Measurements from ENCODE around the gene COBL. TPM values are rescaled to one million over a fixed set of nuclear protein-coding genes. Genes with fewer than 3 reads are reported as not detected.

Gene COBL
- total RNA-seq, 6 experiments from 2014 or later, result 21.5 to 35.9 (median 24.6) TPM

DNA sequence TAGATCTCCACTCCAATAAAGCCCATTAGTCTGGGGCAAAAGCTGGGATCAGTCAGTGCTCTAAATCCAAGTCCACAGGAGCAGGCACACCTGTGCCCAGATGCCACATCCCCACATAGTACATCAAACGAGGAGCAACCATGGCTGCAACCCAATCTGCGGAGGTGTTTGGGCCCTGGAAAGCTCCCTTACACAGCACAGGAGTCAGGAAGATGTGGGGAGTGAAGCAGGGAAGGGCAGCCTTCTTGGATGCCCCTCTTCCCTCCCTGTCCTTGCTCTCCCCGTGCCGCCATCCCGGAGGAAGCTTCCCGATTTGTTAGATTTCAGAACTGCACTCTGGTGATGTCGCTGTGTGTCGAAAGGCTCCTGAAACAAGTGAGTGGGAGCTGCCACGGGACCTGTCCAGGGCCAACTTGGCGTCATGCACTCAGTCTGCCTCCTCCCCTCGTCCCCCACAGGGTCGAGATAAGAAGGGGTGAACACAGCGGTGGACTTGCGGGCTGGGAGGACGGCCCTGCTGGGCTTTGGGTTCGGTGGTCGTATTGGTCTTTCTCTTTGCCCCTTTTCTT lies 303.3 kb downstream of the COBL start:
- Histone ChIP-seq H3K27me3 (no peaks in the 10 kb centered on the region), H3K4me1 (no peaks in the 10 kb centered on the region), H3K36me3 (no peaks in the 10 kb centered on the region), H3K4me3 (no peak overlapping the region), H3K27ac (no peak overlapping the region), H3K9me3 (no peaks in the 10 kb centered on the region)
- 56% methylated on average over 6 of the region's 17 CpGs for WGBS (ENCODE audit: insufficient coverage, low coverage, low lambda C conversion rate, missing lambda C conversion rate)
- no peak for DNase-seq
- ATAC-seq, result no peak
- intact Hi-C loops (cut with DNase I), result no loop called here
- TF ChIP-seq, protein P1, sequence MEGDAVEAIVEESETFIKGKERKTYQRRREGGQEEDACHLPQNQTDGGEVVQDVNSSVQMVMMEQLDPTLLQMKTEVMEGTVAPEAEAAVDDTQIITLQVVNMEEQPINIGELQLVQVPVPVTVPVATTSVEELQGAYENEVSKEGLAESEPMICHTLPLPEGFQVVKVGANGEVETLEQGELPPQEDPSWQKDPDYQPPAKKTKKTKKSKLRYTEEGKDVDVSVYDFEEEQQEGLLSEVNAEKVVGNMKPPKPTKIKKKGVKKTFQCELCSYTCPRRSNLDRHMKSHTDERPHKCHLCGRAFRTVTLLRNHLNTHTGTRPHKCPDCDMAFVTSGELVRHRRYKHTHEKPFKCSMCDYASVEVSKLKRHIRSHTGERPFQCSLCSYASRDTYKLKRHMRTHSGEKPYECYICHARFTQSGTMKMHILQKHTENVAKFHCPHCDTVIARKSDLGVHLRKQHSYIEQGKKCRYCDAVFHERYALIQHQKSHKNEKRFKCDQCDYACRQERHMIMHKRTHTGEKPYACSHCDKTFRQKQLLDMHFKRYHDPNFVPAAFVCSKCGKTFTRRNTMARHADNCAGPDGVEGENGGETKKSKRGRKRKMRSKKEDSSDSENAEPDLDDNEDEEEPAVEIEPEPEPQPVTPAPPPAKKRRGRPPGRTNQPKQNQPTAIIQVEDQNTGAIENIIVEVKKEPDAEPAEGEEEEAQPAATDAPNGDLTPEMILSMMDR (IDR thresholded peaks at IDR 0.05), result no peak
- no peak for TF ChIP-seq POLR2A (IDR thresholded peaks at IDR 0.05)

DNA sequence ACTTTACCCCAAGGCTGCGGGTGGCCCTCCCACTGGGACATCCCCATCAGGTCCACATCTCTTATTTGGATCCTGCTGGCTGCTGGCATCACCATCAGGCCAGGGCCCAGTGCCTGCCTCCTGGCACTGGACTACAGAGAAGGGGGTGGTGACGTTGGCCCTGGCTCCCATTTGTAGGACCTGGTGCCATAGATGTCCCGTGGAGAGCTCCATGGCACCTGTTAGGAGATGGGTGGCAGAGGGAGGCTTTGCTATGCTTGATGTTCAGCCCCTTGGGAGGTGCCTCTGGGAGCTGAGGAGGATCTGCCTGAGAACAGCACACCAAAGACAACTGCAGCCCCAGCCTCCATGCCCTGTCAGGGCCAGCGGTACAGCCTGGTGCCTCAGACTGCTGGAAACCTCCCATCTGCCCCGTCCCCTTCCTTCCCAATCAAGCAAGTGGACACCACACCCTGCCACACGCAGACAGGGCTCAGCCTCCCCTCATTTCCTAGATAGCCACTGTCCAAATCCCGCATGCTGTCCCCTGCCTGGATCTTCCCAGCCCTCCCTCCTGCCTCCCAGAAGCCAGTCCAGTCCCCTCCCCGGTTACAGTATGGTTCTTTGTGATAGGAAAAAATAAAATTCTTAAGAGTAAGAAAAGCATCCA lies 303.9 kb downstream of the COBL start:
- TF ChIP-seq, protein P1 (IDR thresholded peaks at IDR 0.05), result no peak
- TF ChIP-seq POLR2A (IDR thresholded peaks at IDR 0.05), result no peak
- intact Hi-C loops (cut with DNase I), result no loop called here
- DNase-seq (no peak), ATAC-seq (no peak)
- no peaks in the 10 kb centered on the region for H3K9me3 ChIP-seq
- 72% methylated on average over 4 of the region's 8 CpGs for WGBS (ENCODE audit: insufficient coverage, low coverage, low lambda C conversion rate, missing lambda C conversion rate)
- H3K36me3 ChIP-seq, result no peaks in the 10 kb centered on the region
- H3K4me1 ChIP-seq, result no peaks in the 10 kb centered on the region
- H3K27me3 ChIP-seq, result no peaks in the 10 kb centered on the region
- no peak overlapping the region for H3K27ac ChIP-seq
- H3K4me3 ChIP-seq, result no peak overlapping the region

DNA sequence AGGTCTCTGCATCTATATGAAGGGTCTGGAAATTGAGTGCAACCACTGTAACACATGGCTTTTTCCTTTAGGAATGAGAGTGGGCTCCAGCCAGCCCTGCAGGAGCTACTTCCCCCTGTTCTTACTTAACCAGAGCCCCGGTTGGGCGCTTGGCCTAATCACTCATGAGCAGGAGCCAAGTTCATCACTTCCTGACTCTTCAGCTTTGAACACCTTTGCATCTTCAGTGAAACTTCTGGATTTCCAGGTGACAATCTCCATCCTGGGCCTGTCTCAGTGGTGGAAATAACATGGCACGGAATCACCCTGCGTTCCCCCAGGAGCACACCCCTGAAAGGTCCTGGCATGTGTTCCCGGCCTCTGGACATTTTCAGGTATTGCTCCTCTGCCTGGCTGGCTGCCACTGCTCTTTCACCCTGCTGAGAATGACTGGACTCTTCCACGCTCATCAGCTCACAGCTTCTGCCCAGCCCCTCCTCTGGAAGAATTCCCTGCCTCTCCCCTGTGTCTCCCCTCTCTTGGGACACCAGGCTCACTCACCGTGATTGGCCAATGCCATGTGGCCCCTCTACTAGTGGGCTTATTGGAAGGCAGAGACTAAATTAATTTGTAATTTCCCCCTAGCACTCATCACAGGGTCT lies 304.8 kb downstream of the COBL start:
- no peaks in the 10 kb centered on the region for H3K36me3 ChIP-seq
- intact Hi-C loops (cut with DNase I), result no loop called here
- no peaks in the 10 kb centered on the region for H3K4me1 ChIP-seq
- TF ChIP-seq, protein P1 (IDR thresholded peaks at IDR 0.05), result no peak
- TF ChIP-seq POLR2A (IDR thresholded peaks at IDR 0.05), result no peak
- WGBS (ENCODE audit: insufficient coverage, low coverage, low lambda C conversion rate, missing lambda C conversion rate), result 53% methylated on average over 7 of the region's 7 CpGs
- no peak overlapping the region for H3K4me3 ChIP-seq
- no peaks in the 10 kb centered on the region for H3K9me3 ChIP-seq
- H3K27me3 ChIP-seq, result no peaks in the 10 kb centered on the region
- DNase-seq (no peak), ATAC-seq (no peak)
- H3K27ac ChIP-seq, result no peak overlapping the region

DNA sequence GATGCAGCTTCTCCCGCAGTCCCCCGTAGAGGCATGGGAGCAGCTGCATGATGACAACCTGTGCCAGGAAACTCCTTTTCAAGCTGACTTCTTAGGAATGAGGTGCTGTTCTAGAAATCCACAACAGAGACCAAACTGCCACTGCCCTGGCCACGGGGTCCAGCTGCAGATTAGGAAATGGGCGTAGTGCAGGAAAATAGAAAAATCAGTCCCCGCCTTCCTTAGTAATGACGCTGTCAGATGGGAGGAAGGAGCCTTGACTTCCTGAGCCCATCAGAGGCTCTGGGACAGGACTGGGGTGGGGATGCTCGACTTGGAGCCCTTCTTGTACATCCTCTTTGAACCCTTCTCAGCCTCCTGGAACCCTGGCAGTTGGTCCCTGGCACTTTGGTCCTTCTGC lies 306.1 kb downstream of the COBL start:
- Histone ChIP-seq H3K4me1 (no peaks in the 10 kb centered on the region), H3K27ac (no peak overlapping the region), H3K9me3 (no peaks in the 10 kb centered on the region), H3K27me3 (no peaks in the 10 kb centered on the region), H3K36me3 (no peaks in the 10 kb centered on the region), H3K4me3 (no peak overlapping the region)
- WGBS (ENCODE audit: insufficient coverage, low coverage, low lambda C conversion rate, missing lambda C conversion rate), result 45% methylated on average over 5 of the region's 7 CpGs
- TF ChIP-seq, protein P1 (IDR thresholded peaks at IDR 0.05), result no peak
- TF ChIP-seq POLR2A (IDR thresholded peaks at IDR 0.05), result no peak
- ATAC-seq (no peak), DNase-seq (no peak)
- intact Hi-C loops (cut with DNase I), result no loop called here

Measured in right lobe of liver (tissue), 6 donors.